ENCODE data around the gene CHIT1.

Gene CHIT1

DNA sequence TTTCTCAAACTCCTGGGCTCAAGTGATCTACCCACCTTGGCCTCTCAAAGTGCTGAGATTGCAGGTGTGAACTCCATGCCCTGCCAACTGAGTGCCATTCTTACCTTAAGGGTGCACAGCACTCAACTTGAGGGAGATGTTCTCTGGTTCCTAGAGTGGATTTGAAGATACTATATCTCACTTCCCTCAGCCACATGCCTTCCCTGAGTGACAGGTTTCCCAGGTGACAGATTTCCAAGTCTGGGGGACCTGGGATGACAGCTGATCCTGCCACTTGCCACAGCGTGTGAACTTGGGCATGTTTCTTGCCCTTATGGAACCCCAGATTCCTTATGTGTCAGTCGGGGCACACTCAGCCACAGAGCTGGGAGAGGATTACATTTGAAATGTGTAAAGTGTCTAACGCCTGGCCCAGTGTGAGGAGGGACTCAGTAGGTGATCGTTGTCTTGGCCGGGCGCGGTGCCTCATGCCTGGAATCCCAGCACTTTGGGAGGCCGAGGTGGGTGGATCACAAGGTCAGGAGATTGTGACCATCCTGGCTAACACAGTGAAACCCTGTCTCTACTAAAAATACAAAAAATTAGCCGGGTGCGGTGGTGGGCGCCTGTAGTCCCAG lies 46.3 kb upstream of the CHIT1 start:
- no peak for DNase-seq (ENCODE audit: low spot score)
- in situ Hi-C loops (cut with MboI; ENCODE audit: low pct_unique_long_range_greater_than_20kb, low sequenced_read_pairs, unreplicated experiment) = loop anchor here (10.0 kb wide), 1 partner anchor 209 kb away; no protein-coding TSS in a partner anchor
- TF ChIP-seq CTCF (IDR thresholded peaks at IDR 0.05; ENCODE audit: extremely low read depth, insufficient read depth, missing control alignments) = no peak

DNA sequence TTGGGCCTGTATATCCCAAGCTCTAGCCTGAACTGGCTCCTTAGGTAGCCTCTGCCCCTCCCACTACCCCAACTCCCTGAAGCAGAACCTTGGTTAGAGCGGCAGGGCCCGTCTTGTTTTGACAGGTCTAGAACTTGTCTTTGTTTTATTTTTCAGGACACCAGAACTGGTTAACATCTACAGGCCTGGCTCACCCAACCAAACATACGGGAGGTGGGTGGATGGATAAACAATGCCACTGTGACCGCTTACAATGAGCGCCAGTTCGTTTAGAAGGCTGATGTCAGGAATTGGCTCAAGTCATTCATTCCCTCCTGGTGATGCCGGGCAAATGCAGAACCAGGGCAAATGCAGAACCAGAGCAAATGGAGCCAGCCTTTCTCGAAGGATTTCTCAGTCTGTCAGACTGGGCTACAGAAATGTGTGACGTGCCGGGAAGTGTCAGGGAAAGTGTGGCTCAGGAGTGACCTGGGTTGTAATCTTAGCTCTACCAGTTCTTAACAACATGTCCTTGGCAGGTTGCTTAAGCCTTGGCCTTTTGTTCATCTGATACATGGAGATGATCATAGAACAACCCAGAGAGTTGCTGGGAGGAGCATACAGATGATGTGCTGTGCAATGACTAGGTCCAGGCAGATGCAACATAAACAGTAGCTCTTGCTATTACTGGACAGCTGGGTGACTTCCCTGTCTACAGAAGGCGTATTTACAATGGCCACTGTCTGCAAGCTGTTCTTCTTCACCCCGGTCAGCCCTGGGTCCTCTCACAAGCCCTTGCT lies 45.3 kb upstream of the CHIT1 start:
- TF ChIP-seq CTCF (IDR thresholded peaks at IDR 0.05; ENCODE audit: extremely low read depth, insufficient read depth, missing control alignments) = no peak
- DNase-seq (ENCODE audit: low spot score) = no peak
- in situ Hi-C loops (cut with MboI; ENCODE audit: low pct_unique_long_range_greater_than_20kb, low sequenced_read_pairs, unreplicated experiment) = loop anchor here (5.0 to 25.0 kb wide), 3 partner anchors 63 to 438 kb away; no protein-coding TSS in a partner anchor

GRCh38 chr1:203273869-203274602 lies 44.6 kb upstream of the CHIT1 start:
- no peak for TF ChIP-seq CTCF (IDR thresholded peaks at IDR 0.05; ENCODE audit: extremely low read depth, insufficient read depth, missing control alignments)
- in situ Hi-C loops (cut with MboI; ENCODE audit: low pct_unique_long_range_greater_than_20kb, low sequenced_read_pairs, unreplicated experiment) = loop anchor here (5.0 to 25.0 kb wide), 3 partner anchors 63 to 438 kb away; no protein-coding TSS in a partner anchor
- DNase-seq (ENCODE audit: low spot score) = no peak

DNA sequence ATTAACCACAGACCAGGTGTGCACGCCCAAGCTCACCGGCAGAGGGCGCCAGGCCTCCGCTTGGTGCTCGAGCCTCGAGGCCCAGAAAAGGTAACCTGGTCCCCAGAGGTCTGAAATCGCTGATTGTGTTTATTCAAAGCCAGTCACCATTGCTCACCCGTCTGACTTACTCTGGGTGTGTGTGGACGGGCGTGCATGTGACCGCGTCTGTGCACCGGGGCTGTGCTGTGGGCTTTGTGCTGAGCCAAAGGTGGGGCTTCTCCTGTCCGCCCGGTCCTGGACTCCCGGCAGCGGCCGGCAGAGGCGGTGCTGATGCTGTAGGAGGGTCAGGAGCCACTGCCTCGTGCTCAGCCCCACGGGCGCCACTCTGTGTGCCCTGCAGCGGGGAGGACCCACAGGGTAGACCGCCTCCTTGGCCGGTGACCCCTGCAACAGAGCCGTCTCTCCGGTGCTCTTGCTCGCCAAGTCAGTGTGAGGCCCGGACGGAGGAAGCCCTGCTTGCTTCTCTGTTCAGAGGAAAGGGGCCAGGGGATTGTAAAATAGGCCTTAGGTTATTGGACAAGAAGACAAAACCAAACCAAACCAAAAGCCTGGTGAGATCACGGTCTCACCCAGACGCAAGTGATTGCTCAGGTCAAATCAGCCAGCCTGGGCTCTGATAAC lies 43.9 kb upstream of the CHIT1 start:
- in situ Hi-C loops (cut with MboI; ENCODE audit: low pct_unique_long_range_greater_than_20kb, low sequenced_read_pairs, unreplicated experiment) = loop anchor here (5.0 to 25.0 kb wide), 3 partner anchors 64 to 439 kb away; no protein-coding TSS in a partner anchor
- DNase-seq (ENCODE audit: low spot score) = peak; percentile 71
- peak; percentile 95 for TF ChIP-seq CTCF (IDR thresholded peaks at IDR 0.05; ENCODE audit: extremely low read depth, insufficient read depth, missing control alignments)

- DNase-seq (ENCODE audit: low spot score) = no peak
- no peak for TF ChIP-seq CTCF (IDR thresholded peaks at IDR 0.05; ENCODE audit: extremely low read depth, insufficient read depth, missing control alignments)
- in situ Hi-C loops (cut with MboI; ENCODE audit: low pct_unique_long_range_greater_than_20kb, low sequenced_read_pairs, unreplicated experiment) = loop anchor here (5.0 to 25.0 kb wide), 3 partner anchors 65 to 440 kb away; no protein-coding TSS in a partner anchor
Measured at GRCh38 chr1:203272633-203273205, 43.2 kb upstream of the CHIT1 start.

All from GM13977 (cell line).